HG02759 (cell line): ENCODE data around the gene TLCD1.

Experiments
- ATAC-seq: cut with Tn5 transposase; IDR thresholded peaks from one replicate; pipeline ENCODE4 v1.9.1; 2021; ENCODE audit warnings: mild to moderate bottlenecking, moderate library complexity; ENCODE audit not compliant: unreplicated experiment

The TLCD1 gene

DNA sequence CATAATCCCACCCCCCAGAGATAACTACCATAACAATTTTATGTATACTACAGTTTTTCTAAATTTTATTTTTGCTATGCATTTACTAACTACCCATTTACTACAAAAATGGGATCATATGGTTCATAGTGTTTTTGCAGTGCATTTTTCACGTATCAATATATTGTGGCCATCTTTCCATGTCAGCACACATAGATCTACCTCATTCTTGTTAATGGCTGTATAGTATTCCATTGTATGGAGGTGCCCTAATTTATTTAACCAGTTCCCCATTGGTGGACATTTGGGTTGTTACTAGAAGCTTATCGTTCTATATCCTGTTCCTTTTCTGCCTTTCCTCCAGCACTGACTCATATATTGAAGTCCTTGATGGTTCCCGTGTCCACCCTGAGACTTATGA is 37.0 kb downstream of the TLCD1 start:
- ATAC-seq: no peak

DNA sequence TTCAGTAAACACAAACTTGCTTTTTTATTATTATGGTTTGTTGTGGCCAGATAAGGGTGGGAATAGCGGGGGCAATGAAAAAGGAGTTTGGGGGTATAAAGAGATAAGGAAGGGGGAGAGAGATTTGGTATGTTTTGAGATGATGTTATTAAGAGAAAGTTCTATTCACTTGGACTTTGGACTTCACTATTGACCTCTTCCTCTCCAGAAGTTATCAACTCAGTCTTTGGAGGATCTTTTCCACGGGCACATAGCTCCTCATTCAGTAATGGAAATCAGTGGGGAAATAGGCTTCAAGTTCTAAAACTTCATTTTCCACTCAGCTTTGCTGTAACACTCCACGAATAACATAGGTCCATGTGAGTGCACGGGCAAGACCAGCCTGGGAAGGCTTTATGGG is 37.6 kb downstream of the TLCD1 start:
- no peak for ATAC-seq

DNA sequence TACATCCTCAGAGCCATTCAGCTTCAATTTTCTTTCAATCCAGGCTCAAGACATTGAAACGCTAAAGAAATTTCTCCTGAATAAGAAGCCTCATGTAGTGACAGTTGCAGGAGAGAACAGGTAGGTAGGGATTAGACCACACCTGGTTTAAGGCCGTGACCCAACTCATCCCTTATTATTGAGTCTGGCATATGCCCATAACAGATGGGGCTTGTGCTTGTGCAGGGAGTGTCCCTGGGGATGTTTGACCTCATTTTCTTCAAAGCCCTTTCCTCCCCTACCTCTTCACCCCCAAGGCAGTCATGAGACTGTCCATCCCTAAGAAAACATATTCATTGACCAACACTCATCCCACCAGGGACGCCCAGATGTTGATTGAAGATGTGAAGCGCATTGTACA is 39.7 kb downstream of the TLCD1 start:
- ATAC-seq: no peak

DNA sequence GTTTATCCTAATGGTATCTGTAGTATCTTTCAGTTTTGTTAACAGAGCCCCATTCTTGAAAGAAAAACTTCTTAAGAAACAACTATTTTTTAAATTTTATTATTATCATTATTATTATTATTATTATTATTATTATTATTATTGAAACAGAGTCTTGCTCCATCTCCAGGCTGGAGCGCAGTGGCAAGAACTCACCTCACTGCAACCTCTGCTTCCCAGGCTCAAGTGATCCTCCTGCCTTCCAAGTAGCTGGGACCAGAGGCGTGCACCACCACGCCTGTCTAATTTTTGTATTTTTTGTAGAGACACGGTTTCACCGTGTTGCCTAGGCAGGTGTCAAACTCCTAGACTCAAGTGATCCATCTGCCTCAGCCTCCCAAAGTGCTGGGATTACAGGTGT is 40.7 kb downstream of the TLCD1 start:
- no peak for ATAC-seq

DNA sequence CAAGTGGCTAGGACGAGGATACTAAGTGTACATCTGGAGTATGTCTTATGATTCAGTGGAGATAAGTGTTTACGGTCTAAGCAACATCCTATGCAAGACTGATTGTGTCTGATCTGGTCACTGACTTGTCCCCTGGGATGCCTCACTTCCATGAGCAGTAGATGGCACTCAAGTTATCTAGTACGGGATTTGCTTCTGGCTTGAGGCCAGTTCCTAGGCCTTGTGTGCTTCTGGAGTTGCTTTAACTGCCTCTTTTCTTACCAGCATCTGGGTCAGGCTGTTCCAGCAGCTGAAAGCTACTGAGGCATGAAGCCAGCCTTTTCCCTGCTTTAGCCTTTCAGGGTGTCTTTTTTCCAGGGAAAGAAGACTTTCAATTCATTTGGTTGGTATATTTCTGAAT is 41.1 kb downstream of the TLCD1 start:
- ATAC-seq: no peak

DNA sequence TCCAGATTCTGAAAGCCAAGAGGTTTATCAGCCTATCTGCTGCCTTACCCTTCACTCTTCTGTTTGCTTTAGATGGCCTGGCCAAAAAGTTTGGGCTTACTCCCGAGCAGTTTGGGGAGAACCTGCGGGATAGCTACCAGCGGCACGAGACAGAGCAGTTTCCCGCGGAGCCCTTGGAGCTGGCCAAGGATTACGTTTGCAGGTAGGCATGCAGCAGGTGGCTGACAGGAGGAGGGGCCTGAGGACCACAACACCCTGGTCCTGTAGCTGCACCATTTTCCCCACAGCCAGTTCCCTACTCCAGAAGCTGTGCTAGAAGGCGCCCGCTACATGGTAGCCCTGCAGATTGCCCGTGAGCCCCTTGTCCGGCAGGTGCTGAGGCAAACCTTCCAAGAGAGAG is 43.4 kb downstream of the TLCD1 start:
- ATAC-seq: no peak

DNA sequence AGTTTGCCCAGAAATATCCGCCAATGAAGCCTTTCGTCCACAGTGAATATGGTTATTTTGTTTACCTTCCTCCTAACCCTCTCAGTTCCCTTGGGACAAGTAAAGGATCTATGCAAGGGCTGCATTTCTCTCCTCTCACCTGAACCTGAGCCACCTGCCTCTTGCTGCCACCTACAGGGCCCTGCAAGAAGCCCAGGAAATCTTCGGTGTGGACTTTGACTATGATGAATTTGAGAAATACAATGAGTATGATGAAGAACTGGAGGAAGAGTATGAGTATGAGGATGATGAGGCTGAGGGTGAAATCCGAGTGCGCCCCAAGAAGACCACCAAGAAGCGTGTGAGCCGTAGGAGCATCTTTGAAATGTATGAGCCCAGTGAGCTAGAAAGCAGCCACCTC is 50.1 kb downstream of the TLCD1 start:
- no peak for ATAC-seq

DNA sequence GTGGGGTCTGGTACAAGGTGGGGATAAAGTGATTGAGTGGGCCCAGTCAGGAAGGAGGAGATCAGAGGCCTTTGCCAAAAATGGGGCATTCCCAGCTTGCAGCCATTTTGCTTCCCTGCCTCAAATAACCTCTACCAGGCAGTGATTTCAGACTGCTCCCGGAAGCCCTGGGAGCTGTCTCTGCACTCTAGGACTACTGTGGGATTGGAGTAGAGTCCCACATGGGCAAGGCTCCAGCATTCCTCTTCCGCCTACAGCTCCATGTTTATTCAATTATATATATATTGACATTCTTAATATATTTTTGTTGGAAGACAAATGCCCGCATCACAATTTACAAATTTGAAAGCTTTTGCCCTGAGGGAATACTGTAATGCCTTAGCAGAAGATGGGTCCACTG is 50.5 kb downstream of the TLCD1 start:
- ATAC-seq: no peak
